Neural progenitor cell (in vitro differentiated cells): Measurements from ENCODE around the gene RALY. TPM values are rescaled to one million over a fixed set of nuclear protein-coding genes. Genes with fewer than 3 reads are reported as not detected.

Source experiments
- DNase-seq: peaks from one replicate; pipeline ENCODE4 v3.0.0-alpha.2; 2016; ENCODE audit warnings: low spot score
- H2AFZ ChIP-seq: fragments of 200-600 bp; sonication (generic); replicated peaks from 2 replicates; pipeline ENCODE4 v1.6.1; 2016; ENCODE audit warnings: antibody characterized with exemption
- H3F3A ChIP-seq: fragments of 200-600 bp; sonication (generic); 2 replicates; pipeline ENCODE4 v1.6.1; 2016; ENCODE audit warnings: antibody characterized with exemption, low read depth
- H3K27ac ChIP-seq: fragments of 200-600 bp; sonication (generic); 2 replicates; pipeline ENCODE4 v1.5.1; 2016; ENCODE audit warnings: mild to moderate bottlenecking
- H3K27me3 ChIP-seq: fragments of 200-600 bp; sonication (generic); 2 replicates; pipeline ENCODE4 v1.6.1; 2016; ENCODE audit warnings: mild to moderate bottlenecking, moderate library complexity
- H3K36me3 ChIP-seq: fragments of 200-600 bp; sonication (generic); 2 replicates; pipeline ENCODE4 v1.5.1; 2016
- H3K4me1 ChIP-seq: fragments of 200-600 bp; sonication (generic); 2 replicates; pipeline ENCODE4 v1.6.1; 2016; ENCODE audit warnings: mixed run types
- H3K4me2 ChIP-seq: fragments of 200-600 bp; sonication (generic); 2 replicates; pipeline ENCODE4 v1.6.1; 2016
- H3K4me3 ChIP-seq: fragments of 200-600 bp; sonication (generic); 2 replicates; pipeline ENCODE4 v1.5.1; 2016
- H3K79me2 ChIP-seq: fragments of 200-600 bp; sonication (generic); 2 replicates; pipeline ENCODE4 v1.6.1; 2016; ENCODE audit warnings: low read depth
- H3K9ac ChIP-seq: fragments of 200-600 bp; sonication (generic); 2 replicates; pipeline ENCODE4 v1.6.1; 2016
- H3K9me3 ChIP-seq: fragments of 200-600 bp; sonication (generic); 2 replicates; pipeline ENCODE4 v1.5.1; 2016; ENCODE audit warnings: low read depth
- H4K20me1 ChIP-seq: fragments of 200-600 bp; sonication (generic); 2 replicates; pipeline ENCODE4 v1.6.1; 2016; ENCODE audit warnings: low read depth
- H3K27ac Mint-ChIP-seq: 3 replicates; pipeline ENCODE4 v1.8.0; 2021; ENCODE audit warnings: mixed read lengths
- H3K27me3 Mint-ChIP-seq: 2 replicates; pipeline ENCODE4 v1.8.0; 2022; ENCODE audit warnings: low read depth, mild to moderate bottlenecking, inconsistent platforms, moderate library complexity, mixed read lengths; ENCODE audit not compliant: insufficient read depth
- H3K36me3 Mint-ChIP-seq: 3 replicates; pipeline ENCODE4 v1.8.0; 2021; ENCODE audit warnings: mixed read lengths
- H3K4me1 Mint-ChIP-seq: 3 replicates; pipeline ENCODE4 v1.8.0; 2021; ENCODE audit warnings: mixed read lengths
- H3K4me3 Mint-ChIP-seq: 3 replicates; pipeline ENCODE4 v1.8.0; 2021; ENCODE audit warnings: mild to moderate bottlenecking, moderate library complexity, mixed read lengths
- H3K9me3 Mint-ChIP-seq: 3 replicates; pipeline ENCODE4 v1.8.0; 2020; ENCODE audit warnings: mixed read lengths
- CTCF ChIP-seq: fragments of 200-600 bp; sonication (generic); IDR thresholded peaks from 2 replicates; pipeline ENCODE4 v1.5.1; 2017; ENCODE audit warnings: antibody characterized with exemption, mild to moderate bottlenecking
- EZH2 ChIP-seq: fragments of 200-600 bp; sonication (generic); IDR thresholded peaks from 2 replicates; pipeline ENCODE4 v1.6.1; 2017; ENCODE audit warnings: antibody characterized with exemption, mild to moderate bottlenecking, moderate library complexity
- EZH2phosphoT487 ChIP-seq: fragments of 200-600 bp; sonication (generic); IDR thresholded peaks from 2 replicates; pipeline ENCODE4 v1.6.1; 2017; ENCODE audit warnings: antibody characterized with exemption
- total RNA-seq: library from RNA; depleted of rRNA; stranded (reverse); fragments of >200 nt; gene quantifications from 2 replicates; pipeline ENCODE4 v1.2.3, GENCODE V29; 2015; ENCODE audit warnings: low replicate concordance

Gene RALY
- total RNA-seq, 1 donor from 2014 or later = 102 TPM

- peaks cover 90% of the 10 kb centered on the region for H4K20me1 ChIP-seq
Observed at GRCh38 chr20:34049897-34050695, 56.4 kb downstream of the RALY start.

GRCh38 chr20:34052414-34052813 is 58.7 kb downstream of the RALY start:
- Mint-ChIP-seq H3K27me3 (peaks cover 3% of the 10 kb centered on the region), H3K36me3 (peaks cover 5% of the 10 kb centered on the region), H3K9me3 (peaks cover 3% of the 10 kb centered on the region), H3K4me3 (no peak overlapping the region), H3K4me1 (peaks cover 15% of the 10 kb centered on the region), H3K27ac (no peak overlapping the region)
- no peaks in the 10 kb centered on the region for H3K9me3 ChIP-seq
- H3K4me3 ChIP-seq = no peak overlapping the region
- peaks cover 11% of the 10 kb centered on the region for H3K4me1 ChIP-seq
- H3K4me2 ChIP-seq = no peak overlapping the region
- H3K27me3 ChIP-seq = no peaks in the 10 kb centered on the region
- no peak overlapping the region for H2AFZ ChIP-seq
- H3K36me3 ChIP-seq = no peaks in the 10 kb centered on the region
- no peak for TF ChIP-seq EZH2
- TF ChIP-seq CTCF = no peak
- no peak for TF ChIP-seq EZH2phosphoT487
- H3K27ac ChIP-seq = peak overlapping the region; percentile 18
- H3F3A ChIP-seq = no peaks in the 10 kb centered on the region
- peaks cover 82% of the 10 kb centered on the region for H4K20me1 ChIP-seq
- no peak overlapping the region for H3K9ac ChIP-seq
- peaks cover 98% of the 10 kb centered on the region for H3K79me2 ChIP-seq
- no peak for DNase-seq

More at GRCh38 chr20:34049897-34050695, 56.4 kb downstream of the RALY start:
- Histone ChIP-seq H3K79me2 (peaks cover 98% of the 10 kb centered on the region), H3K27me3 (no peaks in the 10 kb centered on the region), H3K9ac (no peak overlapping the region), H3K27ac (no peak overlapping the region), H3K9me3 (no peaks in the 10 kb centered on the region), H3K4me1 (peaks cover 22% of the 10 kb centered on the region), H3K4me3 (no peak overlapping the region), H3F3A (no peaks in the 10 kb centered on the region), H2AFZ (no peak overlapping the region), H3K4me2 (no peak overlapping the region), H3K36me3 (no peaks in the 10 kb centered on the region)
- peak overlapping the region; percentile 35 for H3K27ac Mint-ChIP-seq
- peaks cover 3% of the 10 kb centered on the region for H3K9me3 Mint-ChIP-seq
- peaks cover 33% of the 10 kb centered on the region for H3K4me1 Mint-ChIP-seq
- TF ChIP-seq EZH2 (no peak), EZH2phosphoT487 (no peak), CTCF (no peak)
- H3K4me3 Mint-ChIP-seq = no peak overlapping the region
- no peak for DNase-seq
- H3K36me3 Mint-ChIP-seq = peaks cover 6% of the 10 kb centered on the region
- H3K27me3 Mint-ChIP-seq = peaks cover 3% of the 10 kb centered on the region

- peaks cover 9% of the 10 kb centered on the region for H3K4me1 ChIP-seq
- H3K27ac Mint-ChIP-seq = no peak overlapping the region
- H3K4me2 ChIP-seq = no peak overlapping the region
- DNase-seq = no peak
- H3K4me1 Mint-ChIP-seq = peaks cover 23% of the 10 kb centered on the region
- H3K27ac ChIP-seq = no peak overlapping the region
- H3K9me3 Mint-ChIP-seq = peaks cover 3% of the 10 kb centered on the region
- no peak overlapping the region for H3K4me3 Mint-ChIP-seq
- peaks cover 97% of the 10 kb centered on the region for H3K79me2 ChIP-seq
- no peaks in the 10 kb centered on the region for H3K36me3 ChIP-seq
- no peak overlapping the region for H3K4me3 ChIP-seq
- H3F3A ChIP-seq = no peaks in the 10 kb centered on the region
- no peak for TF ChIP-seq EZH2
- no peak for TF ChIP-seq EZH2phosphoT487
- no peak for TF ChIP-seq CTCF
- H3K27me3 Mint-ChIP-seq = no peaks in the 10 kb centered on the region
- peaks cover 5% of the 10 kb centered on the region for H3K36me3 Mint-ChIP-seq
- no peaks in the 10 kb centered on the region for H3K9me3 ChIP-seq
- H3K9ac ChIP-seq = no peak overlapping the region
- H4K20me1 ChIP-seq = peaks cover 84% of the 10 kb centered on the region
- H3K27me3 ChIP-seq = no peaks in the 10 kb centered on the region
- no peak overlapping the region for H2AFZ ChIP-seq
Observed at GRCh38 chr20:34055290-34055689, 61.6 kb downstream of the RALY start.
